B cell (primary cell): ENCODE measurements around the gene ARMC5. TPM values are rescaled to one million over a fixed set of nuclear protein-coding genes. Genes with fewer than 3 reads are reported as not detected.
A peak's percentile ranks its signal among the peaks of the same experiment; 100 is the strongest.

ENCODE experiments used
- ATAC-seq: fragments of 200-7000 bp; cut with Tn5 transposase; one replicate; pipeline ENCODE4 v1.10.0; 2021; ENCODE audit warnings: low read depth, mild to moderate bottlenecking, moderate number of reproducible peaks, moderate library complexity
- CTCF ChIA-PET: fragments of 350-600 bp; sonication (Branson Sonifier 250); formaldehyde crosslinking; loops from one replicate; lab custom pipeline; 2021; ENCODE audit warnings: antibody characterized with exemption, inconsistent platforms; lab: Charles Lee
- POLR2A ChIA-PET: fragments of 350-600 bp; sonication (Branson Sonifier 250); formaldehyde crosslinking; loops from one replicate; lab custom pipeline; 2021; ENCODE audit warnings: antibody characterized with exemption; lab: Charles Lee
- DNase-seq: peaks from one replicate; pipeline ENCODE4 v3.0.0; 2013
- H2AFZ ChIP-seq: 2 replicates; pipeline ENCODE4 v1.6.1; 2012; ENCODE audit warnings: mild to moderate bottlenecking, low read depth, low read length; ENCODE audit not compliant: insufficient read depth, poor library complexity, severe bottlenecking
- H3K27ac ChIP-seq, 2 donors: 1 replicate in 1 of 2; 2 replicates in 1 of 2; pipeline ENCODE4 v1.5.1; 2012 to 2013; ENCODE audit warnings: low read length in 2 of 2, mild to moderate bottlenecking in 2 of 2, moderate library complexity in 1 of 2
- H3K27me3 ChIP-seq, 4 experiments: fragments of 200-600 bp in 1 of 4; sonication (generic) in 1 of 4; replicated peaks in 1 of 4; 1 replicate in 2 of 4; 2 replicates in 2 of 4; pipeline versions ENCODE4 v1.6.1 to v1.7.0; 2013 to 2016; ENCODE audit warnings: low read length in 3 of 4, mild to moderate bottlenecking in 2 of 4, mixed read lengths in 1 of 4, moderate library complexity in 1 of 4; ENCODE audit not compliant: insufficient read depth in 4 of 4, control insufficient read depth in 3 of 4; ENCODE audit errors: control extremely low read depth in 1 of 4
- H3K36me3 ChIP-seq, 2 experiments: replicated peaks in 1 of 2; 1 replicate in 1 of 2; 2 replicates in 1 of 2; pipeline versions ENCODE4 v1.6.1 to v1.7.1; 2013; ENCODE audit warnings: low read length in 1 of 2; ENCODE audit not compliant: insufficient read depth in 2 of 2, control insufficient read depth in 1 of 2; ENCODE audit errors: control extremely low read depth in 1 of 2, extremely low read depth in 1 of 2
- H3K4me1 ChIP-seq, 2 donors: fragments of 200-600 bp in 1 of 2; sonication (generic) in 1 of 2; 1 replicate in 1 of 2; 2 replicates in 1 of 2; pipeline versions ENCODE4 v1.5.1 to v1.6.1; 2013 to 2017; ENCODE audit warnings: low read length in 2 of 2; ENCODE audit not compliant: control insufficient read depth in 2 of 2, insufficient read depth in 2 of 2
- H3K4me2 ChIP-seq: replicated peaks from 2 replicates; pipeline ENCODE3; 2012; ENCODE audit warnings: mild to moderate bottlenecking, low read depth, low read length; ENCODE audit not compliant: poor library complexity, severe bottlenecking
- H3K4me3 ChIP-seq, 5 experiments: fragments of 200-600 bp in 1 of 5; sonication (generic) in 1 of 5; 1 replicate in 3 of 5; 2 replicates in 2 of 5; pipeline versions ENCODE4 v1.5.1 to v1.7.0; 2011 to 2016; ENCODE audit warnings: low read length in 4 of 5, mild to moderate bottlenecking in 4 of 5, low read depth in 2 of 5, control low read depth in 1 of 5, moderate library complexity in 1 of 5; ENCODE audit not compliant: insufficient read depth in 1 of 5; ENCODE audit errors: control extremely low read depth in 1 of 5, extremely low read depth in 1 of 5
- H3K79me2 ChIP-seq: fragments of 200-600 bp; sonication (generic); one replicate; pipeline ENCODE4 v1.6.0; 2016; ENCODE audit warnings: low read length; ENCODE audit not compliant: control insufficient read depth, insufficient read depth
- H3K9ac ChIP-seq: fragments of 200-600 bp; sonication (generic); 2 replicates; pipeline ENCODE4 v1.6.1; 2017; ENCODE audit warnings: mild to moderate bottlenecking, low read length, moderate library complexity
- H3K9me3 ChIP-seq, 3 donors: one replicate each; pipeline versions ENCODE4 v1.6.1 to v1.7.1; 2013; ENCODE audit warnings: low read length in 2 of 3; ENCODE audit not compliant: control insufficient read depth in 2 of 3, insufficient read depth in 1 of 3; ENCODE audit errors: control extremely low read depth in 1 of 3
- H4K20me1 ChIP-seq: 2 replicates; pipeline ENCODE4 v1.6.0; 2012; ENCODE audit warnings: mild to moderate bottlenecking, low read length; ENCODE audit not compliant: insufficient read depth, control insufficient read depth, poor library complexity, severe bottlenecking
- H3K27ac Mint-ChIP-seq: one replicate; pipeline ENCODE4 v1.8.0; 2021; ENCODE audit warnings: mixed read lengths
- H3K27me3 Mint-ChIP-seq: one replicate; pipeline ENCODE4 v1.8.0; 2021; ENCODE audit warnings: mixed read lengths
- H3K4me1 Mint-ChIP-seq: one replicate; pipeline ENCODE4 v1.8.0; 2021; ENCODE audit warnings: mixed read lengths
- H3K4me3 Mint-ChIP-seq: one replicate; pipeline ENCODE4 v1.8.0; 2021; ENCODE audit warnings: mixed read lengths
- H3K9me3 Mint-ChIP-seq: one replicate; pipeline ENCODE4 v1.8.0; 2022; ENCODE audit warnings: mixed read lengths; ENCODE audit not compliant: insufficient read depth
- CTCF ChIP-seq: fragments of 200-600 bp; IDR thresholded peaks from one replicate; pipeline ENCODE4 v1.8.0; 2022; ENCODE audit warnings: antibody characterized with exemption, mild to moderate bottlenecking
- EZH2 ChIP-seq: IDR thresholded peaks from 2 replicates; pipeline ENCODE4 v1.6.1; 2012; ENCODE audit warnings: borderline replicate concordance, low read depth, mild to moderate bottlenecking, moderate library complexity, low read length; ENCODE audit not compliant: insufficient read depth, poor library complexity, severe bottlenecking
- WGBS: methylation state at CpG from one replicate; pipeline ENCODE4 v1.1.5; 2013; ENCODE audit warnings: missing lambda C conversion rate; ENCODE audit not compliant: insufficient coverage; 5-methylcytosine and 5-hydroxymethylcytosine counted together
- intact Hi-C: fragments of 100-400 bp; cut with micrococcal nuclease; formaldehyde crosslinking; loops from one replicate; pipeline ENCODE4 v1.10.0; 2022
- polyA plus RNA-seq: library from polyadenylated mRNA; depleted of rRNA; stranded (reverse); fragments of >200 nt; gene quantifications from 2 replicates; pipeline ENCODE4 v1.2.3, GENCODE V29; 2012
- total RNA-seq, 2 donors: library from RNA; stranded (reverse); fragments of 120-200 nt in 1 of 2; gene quantifications; 1 replicate in 1 of 2; 2 replicates in 1 of 2; pipeline versions ENCODE4 v1.2.3 to v1.2.4, GENCODE V29; 2013 to 2022

The ARMC5 gene
- total and polyA plus RNA-seq, 2 donors (not counting 1 experiment from before 2014, with no cell fraction given): 11.7 to 15.4 TPM

DNA sequence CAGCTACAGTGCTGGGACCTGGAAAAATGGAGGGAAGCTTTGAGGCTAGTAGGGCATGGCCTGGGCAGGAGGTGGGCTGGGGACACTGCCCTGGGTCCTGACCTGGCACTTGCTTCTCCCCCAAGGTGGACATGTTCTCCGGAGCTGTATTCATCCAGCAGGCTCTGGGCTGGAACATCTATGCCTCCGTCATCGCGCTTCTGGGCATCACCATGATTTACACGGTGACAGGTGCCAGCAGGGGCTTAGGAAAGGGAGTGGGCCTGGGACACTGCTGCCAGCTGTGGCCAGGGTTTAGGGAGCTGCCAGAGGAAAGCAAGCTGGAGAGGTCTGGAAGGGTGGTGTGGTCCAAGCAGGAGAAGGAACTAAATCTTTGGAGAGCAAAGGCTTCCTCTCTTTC lies 26.7 kb downstream of the ARMC5 start:
- H4K20me1 ChIP-seq: peaks cover 6% of the 10 kb centered on the region
- peaks cover 0 to 13% (median 4%) of the 10 kb centered on the region in 4 experiments for H3K27me3 ChIP-seq
- no peak overlapping the region for H3K27ac ChIP-seq
- Mint-ChIP-seq H3K4me1 (peaks cover 12% of the 10 kb centered on the region), H3K27ac (no peak overlapping the region), H3K9me3 (no peaks in the 10 kb centered on the region), H3K27me3 (peaks cover 14% of the 10 kb centered on the region), H3K4me3 (peak overlapping the region; percentile 66)
- ATAC-seq: no peak
- H3K4me1 ChIP-seq: peaks cover 10 to 16% of the 10 kb centered on the region in 2 donors
- POLR2A ChIA-PET: interaction anchor here (0.5 kb wide), 1 partner anchor 484 kb away, joined by 4 read pairs; no protein-coding TSS in a partner anchor
- intact Hi-C loops: no loop called here
- no peak overlapping the region for H3K9ac ChIP-seq
- H3K9me3 ChIP-seq: peaks cover 0 to 5% (median 0%) of the 10 kb centered on the region in 3 donors
- no peak for TF ChIP-seq CTCF
- no peak for TF ChIP-seq EZH2
- H3K4me3 ChIP-seq: no peak overlapping the region
- 93% methylated on average over 4 of the region's 5 CpGs for WGBS
- H3K4me2 ChIP-seq: no peak overlapping the region
- no peaks in the 10 kb centered on the region for H3K79me2 ChIP-seq
- H3K36me3 ChIP-seq: no peaks in the 10 kb centered on the region
- CTCF ChIA-PET: interaction anchor here (0.9 kb wide), 1 partner anchor 26 kb away, joined by 3 read pairs; no protein-coding TSS in a partner anchor
- no peak for DNase-seq
- H2AFZ ChIP-seq: no peak overlapping the region

DNA sequence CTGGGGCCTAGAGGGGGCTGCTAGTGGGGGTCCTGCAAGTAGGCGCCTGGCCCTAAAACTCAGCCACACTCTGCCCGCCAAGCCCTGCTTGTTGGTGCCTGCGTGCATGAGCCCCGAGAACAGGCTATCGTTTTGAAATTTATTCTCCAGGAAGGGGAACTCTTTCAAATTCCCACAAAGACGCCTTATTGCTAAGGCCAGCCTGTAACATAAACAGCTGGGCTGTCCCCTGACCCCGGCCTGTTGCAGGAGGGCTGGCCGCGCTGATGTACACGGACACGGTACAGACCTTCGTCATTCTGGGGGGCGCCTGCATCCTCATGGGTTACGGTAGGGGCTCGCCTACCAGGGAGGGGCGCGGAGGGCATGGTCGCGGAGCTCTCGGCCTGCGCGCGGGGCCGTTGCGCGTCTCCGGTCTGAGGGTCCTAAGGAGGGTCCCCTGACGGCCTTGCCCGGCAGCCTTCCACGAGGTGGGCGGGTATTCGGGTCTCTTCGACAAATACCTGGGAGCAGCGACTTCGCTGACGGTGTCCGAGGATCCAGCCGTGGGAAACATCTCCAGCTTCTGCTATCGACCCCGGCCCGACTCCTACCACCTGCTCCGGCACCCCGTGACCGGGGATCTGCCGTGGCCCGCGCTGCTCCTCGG lies 27.9 kb downstream of the ARMC5 start:
- peaks cover 10 to 16% of the 10 kb centered on the region in 2 donors for H3K4me1 ChIP-seq
- peak overlapping the region; percentile 79 for H3K27ac Mint-ChIP-seq
- TF ChIP-seq CTCF: no peak
- no peak for TF ChIP-seq EZH2
- peak overlapping the region; percentile 96 for H3K4me3 Mint-ChIP-seq
- no peak for ATAC-seq
- H3K27me3 Mint-ChIP-seq: peaks cover 11% of the 10 kb centered on the region
- H3K4me3 ChIP-seq: peak overlapping the region in 4 of 5 experiments; percentile 51 to 72 (median 63)
- H3K36me3 ChIP-seq: peaks cover 0 to 5% of the 10 kb centered on the region in 2 experiments
- peak overlapping the region; percentile 96 for H3K4me2 ChIP-seq
- H3K9me3 Mint-ChIP-seq: no peaks in the 10 kb centered on the region
- H3K27me3 ChIP-seq: peaks cover 0 to 12% (median 4%) of the 10 kb centered on the region in 4 experiments
- peak overlapping the region; percentile 88 for H2AFZ ChIP-seq
- H3K9ac ChIP-seq: peak overlapping the region; percentile 73
- H3K79me2 ChIP-seq: no peaks in the 10 kb centered on the region
- peaks cover 6% of the 10 kb centered on the region for H4K20me1 ChIP-seq
- H3K9me3 ChIP-seq: peaks cover 0 to 5% (median 0%) of the 10 kb centered on the region in 3 donors
- CTCF ChIA-PET: interaction anchor here (1.5 to 2.2 kb wide), 2 partner anchors 10 to 27 kb away, joined by 6 to 7 read pairs; partner anchors contain the start of gene ARMC5
- 4% methylated on average over 48 of the region's 48 CpGs for WGBS
- no peak overlapping the region for H3K27ac ChIP-seq
- POLR2A ChIA-PET: interaction anchor here (2.1 kb wide), 1 partner anchor 10 kb away, joined by 6 read pairs; no protein-coding TSS in a partner anchor
- intact Hi-C loops: loop anchor here (1.0 kb wide), 2 partner anchors 21 to 27 kb away; partner anchors contain the start of gene RUSF1
- H3K4me1 Mint-ChIP-seq: peaks cover 12% of the 10 kb centered on the region
- DNase-seq: no peak
